Fibroblast of mammary gland (primary cell): ENCODE data around the gene EPB41.

Source experiments
- DNase-seq: peaks from one replicate; pipeline ENCODE4 v3.0.0-alpha.2; 2010; ENCODE audit warnings: low read depth
- H3K4me3 ChIP-seq: 2 replicates; pipeline ENCODE4 v1.5.1; 2011; ENCODE audit warnings: low read depth, mild to moderate bottlenecking, low read length, moderate library complexity; ENCODE audit not compliant: control insufficient read depth
- CTCF ChIP-seq: conservative IDR thresholded peaks from 2 replicates; pipeline ENCODE4 v1.5.1; 2011; ENCODE audit warnings: low read depth, low read length, inconsistent platforms; ENCODE audit not compliant: control insufficient read depth, insufficient read depth

The EPB41 gene

GRCh38 chr1:28983091-28983490, 68.7 kb downstream of the EPB41 start:
- no peak overlapping the region for H3K4me3 ChIP-seq
- DNase-seq, result no peak
- TF ChIP-seq CTCF, result no peak

- TF ChIP-seq CTCF, result no peak
- no peak for DNase-seq
- H3K4me3 ChIP-seq, result no peak overlapping the region
Measured at GRCh38 chr1:28983509-28984310, 69.3 kb downstream of the EPB41 start.

GRCh38 chr1:28984311-28984684, 69.9 kb downstream of the EPB41 start:
- TF ChIP-seq CTCF, result no peak
- H3K4me3 ChIP-seq, result no peak overlapping the region
- DNase-seq, result no peak

- no peak for DNase-seq
- no peak overlapping the region for H3K4me3 ChIP-seq
- no peak for TF ChIP-seq CTCF
Measured at GRCh38 chr1:28985427-28985826, 71.1 kb downstream of the EPB41 start.

- DNase-seq, result no peak
- no peak for TF ChIP-seq CTCF
- H3K4me3 ChIP-seq, result no peak overlapping the region
Measured at GRCh38 chr1:28986306-28986910, 72.0 kb downstream of the EPB41 start.

GRCh38 chr1:29002792-29003191, 88.4 kb downstream of the EPB41 start:
- H3K4me3 ChIP-seq, result no peak overlapping the region
- TF ChIP-seq CTCF, result no peak
- no peak for DNase-seq

GRCh38 chr1:29004288-29004687, 89.9 kb downstream of the EPB41 start:
- no peak for DNase-seq
- H3K4me3 ChIP-seq, result no peak overlapping the region
- no peak for TF ChIP-seq CTCF
